CD4-positive, alpha-beta T cell treated with Interleukin-6 for 4 hours (primary cell): ENCODE data around the gene OR10G7.
"Not testable (repeated sequence)": the region's sequence is repeated elsewhere in the genome, so short reads cannot be mapped to it uniquely, and the experiment has no call there.

Source experiments
- DNase-seq: peaks from one replicate; pipeline ENCODE4 v3.0.0-alpha.2; 2020; ENCODE audit warnings: mixed read lengths

Gene OR10G7

GRCh38 chr11:124036666-124037065 is 4.5 kb downstream of the OR10G7 start:
- DNase-seq = no peak

GRCh38 chr11:124026498-124026897 is 14.6 kb downstream of the OR10G7 start, which contains the start of gene OR10G8:
OR10G8 (plus strand) TSS chr11:124026798; CDS start chr11:124029623, 2,825 bp downstream.
- DNase-seq = no peak

- DNase-seq = not testable (repeated sequence)
Observed at GRCh38 chr11:124015837-124016236, 25.3 kb downstream of the OR10G7 start.

GRCh38 chr11:124012697-124013096 is 28.4 kb downstream of the OR10G7 start, which contains the start of gene OR10G4:
OR10G4 (plus strand) TSS chr11:124012997; CDS start chr11:124015575, 2,578 bp downstream.
- DNase-seq = no peak

- DNase-seq = no peak
Observed at GRCh38 chr11:123995119-123995518, 46.0 kb downstream of the OR10G7 start, which contains the start of gene OR10G6. OR10G6 (minus strand) TSS chr11:123995161; CDS start chr11:123995161, 0 bp downstream.
